ENCODE data around the gene TMEM92.

The TMEM92 gene

GRCh38 chr17:50278526-50279180, 4.4 kb downstream of the TMEM92 start:
- TF ChIP-seq ZNF70 (CRISPR knock-in tag; IDR thresholded peaks at IDR 0.05) = no peak
- ATAC-seq = peak; percentile 8; the same call in 2 of the 3 replicates

DNA sequence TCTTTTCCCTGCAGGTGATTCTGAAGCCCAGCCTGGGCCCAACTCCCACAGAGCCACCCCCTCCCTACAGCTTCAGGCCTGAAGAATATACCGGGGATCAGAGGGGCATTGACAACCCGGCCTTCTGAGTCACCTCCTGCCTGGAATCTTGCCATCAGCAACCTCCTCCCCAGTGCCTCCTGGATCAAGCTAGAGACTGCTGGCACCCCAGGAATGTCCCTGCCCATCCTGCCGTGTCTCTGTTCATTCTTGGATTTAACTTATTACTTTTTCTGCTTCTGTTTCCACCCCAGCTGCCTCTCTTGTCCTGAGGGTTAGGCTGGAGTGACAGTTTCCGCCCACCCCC, 4.9 kb downstream of the TMEM92 start:
- peak; percentile 89 for ATAC-seq
- TF ChIP-seq, protein P1, sequence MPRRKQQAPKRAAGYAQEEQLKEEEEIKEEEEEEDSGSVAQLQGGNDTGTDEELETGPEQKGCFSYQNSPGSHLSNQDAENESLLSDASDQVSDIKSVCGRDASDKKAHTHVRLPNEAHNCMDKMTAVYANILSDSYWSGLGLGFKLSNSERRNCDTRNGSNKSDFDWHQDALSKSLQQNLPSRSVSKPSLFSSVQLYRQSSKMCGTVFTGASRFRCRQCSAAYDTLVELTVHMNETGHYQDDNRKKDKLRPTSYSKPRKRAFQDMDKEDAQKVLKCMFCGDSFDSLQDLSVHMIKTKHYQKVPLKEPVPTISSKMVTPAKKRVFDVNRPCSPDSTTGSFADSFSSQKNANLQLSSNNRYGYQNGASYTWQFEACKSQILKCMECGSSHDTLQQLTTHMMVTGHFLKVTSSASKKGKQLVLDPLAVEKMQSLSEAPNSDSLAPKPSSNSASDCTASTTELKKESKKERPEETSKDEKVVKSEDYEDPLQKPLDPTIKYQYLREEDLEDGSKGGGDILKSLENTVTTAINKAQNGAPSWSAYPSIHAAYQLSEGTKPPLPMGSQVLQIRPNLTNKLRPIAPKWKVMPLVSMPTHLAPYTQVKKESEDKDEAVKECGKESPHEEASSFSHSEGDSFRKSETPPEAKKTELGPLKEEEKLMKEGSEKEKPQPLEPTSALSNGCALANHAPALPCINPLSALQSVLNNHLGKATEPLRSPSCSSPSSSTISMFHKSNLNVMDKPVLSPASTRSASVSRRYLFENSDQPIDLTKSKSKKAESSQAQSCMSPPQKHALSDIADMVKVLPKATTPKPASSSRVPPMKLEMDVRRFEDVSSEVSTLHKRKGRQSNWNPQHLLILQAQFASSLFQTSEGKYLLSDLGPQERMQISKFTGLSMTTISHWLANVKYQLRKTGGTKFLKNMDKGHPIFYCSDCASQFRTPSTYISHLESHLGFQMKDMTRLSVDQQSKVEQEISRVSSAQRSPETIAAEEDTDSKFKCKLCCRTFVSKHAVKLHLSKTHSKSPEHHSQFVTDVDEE (CRISPR knock-in tag; IDR thresholded peaks at IDR 0.05) = no peak
- TF ChIP-seq, protein P2, sequence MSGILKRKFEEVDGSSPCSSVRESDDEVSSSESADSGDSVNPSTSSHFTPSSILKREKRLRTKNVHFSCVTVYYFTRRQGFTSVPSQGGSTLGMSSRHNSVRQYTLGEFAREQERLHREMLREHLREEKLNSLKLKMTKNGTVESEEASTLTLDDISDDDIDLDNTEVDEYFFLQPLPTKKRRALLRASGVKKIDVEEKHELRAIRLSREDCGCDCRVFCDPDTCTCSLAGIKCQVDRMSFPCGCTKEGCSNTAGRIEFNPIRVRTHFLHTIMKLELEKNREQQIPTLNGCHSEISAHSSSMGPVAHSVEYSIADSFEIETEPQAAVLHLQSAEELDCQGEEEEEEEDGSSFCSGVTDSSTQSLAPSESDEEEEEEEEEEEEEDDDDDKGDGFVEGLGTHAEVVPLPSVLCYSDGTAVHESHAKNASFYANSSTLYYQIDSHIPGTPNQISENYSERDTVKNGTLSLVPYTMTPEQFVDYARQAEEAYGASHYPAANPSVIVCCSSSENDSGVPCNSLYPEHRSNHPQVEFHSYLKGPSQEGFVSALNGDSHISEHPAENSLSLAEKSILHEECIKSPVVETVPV (CRISPR knock-in tag; IDR thresholded peaks at IDR 0.05) = no peak
- TF ChIP-seq ZNF8 (CRISPR knock-in tag; IDR thresholded peaks at IDR 0.05) (no peak), OSR1 (CRISPR knock-in tag; IDR thresholded peaks at IDR 0.05) (no peak), CREB5 (CRISPR knock-in tag; IDR thresholded peaks at IDR 0.05; ENCODE audit: low read depth) (no peak), RARB (CRISPR knock-in tag; IDR thresholded peaks at IDR 0.05) (no peak), TOX (CRISPR knock-in tag; IDR thresholded peaks at IDR 0.05; ENCODE audit: borderline replicate concordance) (no peak), ZFP30 (CRISPR knock-in tag; IDR thresholded peaks at IDR 0.05) (no peak), ZC3H10 (CRISPR knock-in tag; IDR thresholded peaks at IDR 0.05) (no peak), CSDC2 (CRISPR knock-in tag; IDR thresholded peaks at IDR 0.05) (no peak), BACH2 (CRISPR knock-in tag; IDR thresholded peaks at IDR 0.05; ENCODE audit: borderline replicate concordance) (no peak), ZNF70 (CRISPR knock-in tag; IDR thresholded peaks at IDR 0.05) (no peak), GLIS3 (CRISPR knock-in tag; IDR thresholded peaks at IDR 0.05) (no peak), PPARA (CRISPR knock-in tag; IDR thresholded peaks at IDR 0.05; ENCODE audit: borderline replicate concordance) (no peak), ESRRG (CRISPR knock-in tag; IDR thresholded peaks at IDR 0.05) (no peak), ISL1 (CRISPR knock-in tag; IDR thresholded peaks at IDR 0.05) (no peak), TCF4 (CRISPR knock-in tag; IDR thresholded peaks at IDR 0.05; ENCODE audit: borderline replicate concordance) (no peak), ZFP3 (CRISPR knock-in tag; IDR thresholded peaks at IDR 0.05) (no peak)

DNA sequence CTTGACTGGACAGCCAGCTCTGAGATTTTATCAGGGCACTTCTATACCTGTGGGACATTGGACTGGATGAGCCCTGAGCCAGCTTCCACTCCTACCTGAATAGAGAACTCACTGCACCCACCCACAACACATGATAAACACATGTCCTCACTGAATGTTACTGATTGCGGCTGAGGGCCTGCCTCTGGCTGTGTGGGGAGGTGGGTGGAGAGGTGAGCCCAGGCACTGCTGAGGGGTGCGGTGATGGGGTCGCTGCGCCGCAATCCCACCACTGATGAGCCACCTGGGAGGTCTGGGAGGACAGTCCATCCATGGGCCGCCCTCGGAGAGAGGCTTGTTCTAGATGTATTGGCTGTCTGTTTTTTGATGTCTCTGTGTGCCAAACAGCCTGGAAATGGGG, 5.4 kb downstream of the TMEM92 start:
- TF ChIP-seq OSR1 (CRISPR knock-in tag; IDR thresholded peaks at IDR 0.05) (no peak), ZFP30 (CRISPR knock-in tag; IDR thresholded peaks at IDR 0.05) (no peak), BACH2 (CRISPR knock-in tag; IDR thresholded peaks at IDR 0.05; ENCODE audit: borderline replicate concordance) (no peak), CSDC2 (CRISPR knock-in tag; IDR thresholded peaks at IDR 0.05) (no peak), ZFP3 (CRISPR knock-in tag; IDR thresholded peaks at IDR 0.05) (no peak), TOX (CRISPR knock-in tag; IDR thresholded peaks at IDR 0.05; ENCODE audit: borderline replicate concordance) (no peak), CREB5 (CRISPR knock-in tag; IDR thresholded peaks at IDR 0.05; ENCODE audit: low read depth) (no peak), ARNTL (CRISPR knock-in tag; IDR thresholded peaks at IDR 0.05; ENCODE audit: borderline replicate concordance, low read depth) (no peak), RARB (CRISPR knock-in tag; IDR thresholded peaks at IDR 0.05) (no peak), PPARA (CRISPR knock-in tag; IDR thresholded peaks at IDR 0.05; ENCODE audit: borderline replicate concordance) (no peak)
- TF ChIP-seq, protein P2 (CRISPR knock-in tag; IDR thresholded peaks at IDR 0.05) = no peak
- TF ChIP-seq, protein P1 (CRISPR knock-in tag; IDR thresholded peaks at IDR 0.05) = no peak
- ATAC-seq = peak; percentile 27; the same call in 2 of the 3 replicates

Data from SK-N-SH treated with all-trans-retinoic acid at 6 μM for 48 hours (cell line).